HFF-Myc (cell line): ENCODE data around the gene TNK1.
A peak's percentile ranks its signal among the peaks of the same experiment; 100 is the strongest.

Experiments used
- DNase-seq: peaks from one replicate; pipeline ENCODE4 v3.0.0-alpha.2; 2011; ENCODE audit warnings: low read depth; ENCODE audit errors: extremely low read depth
- H3K4me3 ChIP-seq: replicated peaks from 2 replicates; pipeline ENCODE4 v1.5.1; 2011; ENCODE audit warnings: low read depth, mild to moderate bottlenecking, control low read depth, low read length
- CTCF ChIP-seq: IDR thresholded peaks from 2 replicates; pipeline ENCODE4 v1.5.1; 2012; ENCODE audit warnings: mild to moderate bottlenecking, low read depth, low read length, control low read depth; ENCODE audit errors: missing control alignments

Gene TNK1

GRCh38 chr17:7393613-7394451 is 12.9 kb downstream of the TNK1 start:
- peak overlapping the region; percentile 81 for H3K4me3 ChIP-seq

GRCh38 chr17:7394452-7395191 is 13.7 kb downstream of the TNK1 start, which contains the start of gene PLSCR3:
Gene PLSCR3 (minus strand): TSS chr17:7394525. CDS start chr17:7394110, 415 bp downstream.
- H3K4me3 ChIP-seq: peak within 1 kb of the TSS; percentile 81
- DNase-seq: peak; percentile 27
- no peak for TF ChIP-seq CTCF

More at GRCh38 chr17:7393613-7394451, 12.9 kb downstream of the TNK1 start:
- no peak for DNase-seq
- peak; percentile 8 for TF ChIP-seq CTCF

- no peak overlapping the region for H3K4me3 ChIP-seq
- TF ChIP-seq CTCF: no peak
These were observed 15.3 kb downstream of the TNK1 start for GRCh38 chr17:7396147-7396546.

DNA sequence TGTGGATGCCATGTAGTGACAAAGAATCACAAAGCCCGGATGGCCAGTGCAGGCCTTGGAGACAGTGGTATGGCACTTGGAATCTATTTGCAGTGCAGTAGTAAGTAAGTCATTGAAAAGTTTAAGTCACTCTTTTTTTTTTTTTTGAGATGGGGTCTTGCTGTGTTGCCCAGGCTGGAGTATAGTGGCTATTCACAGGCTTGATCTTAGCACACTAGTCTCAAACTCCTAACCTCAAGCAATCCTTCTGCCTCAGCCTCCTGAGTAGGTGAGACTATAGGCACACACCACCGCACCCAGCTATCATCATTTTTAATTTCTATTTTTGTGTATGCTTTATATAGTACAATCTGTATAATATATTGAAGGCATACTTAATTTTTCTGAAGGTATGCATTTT is 17.7 kb downstream of the TNK1 start:
- H3K4me3 ChIP-seq: no peak overlapping the region
- DNase-seq: no peak
- TF ChIP-seq CTCF: no peak

More at GRCh38 chr17:7396147-7396546, 15.3 kb downstream of the TNK1 start:
- DNase-seq: no peak

DNA sequence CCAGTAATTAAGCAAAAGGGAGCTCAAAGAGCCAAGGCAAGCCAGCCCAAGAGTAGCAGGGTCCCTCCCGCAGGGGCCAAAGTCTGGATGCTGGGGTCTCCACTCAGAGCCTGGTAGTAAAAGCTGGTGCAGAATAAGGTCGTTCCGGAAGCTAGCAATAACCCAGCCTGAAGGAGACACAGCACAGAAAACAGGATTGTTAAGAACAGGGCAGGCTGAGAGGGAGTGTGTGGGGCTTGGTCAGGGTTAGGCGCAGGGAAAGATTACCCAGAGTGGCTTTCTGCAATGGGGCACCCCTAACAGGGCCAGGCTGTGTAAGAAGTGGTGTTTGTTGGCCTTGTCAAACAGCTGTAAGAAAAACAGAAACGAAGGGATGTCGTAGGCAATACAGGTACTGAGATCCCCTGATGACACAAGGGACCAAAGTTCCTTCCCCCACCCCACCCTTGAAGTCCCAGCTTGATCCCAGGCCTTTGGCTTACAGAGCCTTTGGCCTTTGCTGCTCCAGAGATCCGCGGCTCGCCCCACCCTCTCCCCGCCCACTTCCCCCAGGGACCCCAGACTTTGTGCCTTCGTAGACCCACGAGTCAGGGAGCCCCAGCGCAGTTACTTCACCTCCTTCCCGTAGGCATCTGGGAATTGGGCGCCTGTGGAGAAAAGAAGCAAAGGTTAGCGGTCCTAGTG is 22.3 kb downstream of the TNK1 start:
- peak overlapping the region; percentile 65 for H3K4me3 ChIP-seq
- no peak for DNase-seq
- TF ChIP-seq CTCF: no peak

DNA sequence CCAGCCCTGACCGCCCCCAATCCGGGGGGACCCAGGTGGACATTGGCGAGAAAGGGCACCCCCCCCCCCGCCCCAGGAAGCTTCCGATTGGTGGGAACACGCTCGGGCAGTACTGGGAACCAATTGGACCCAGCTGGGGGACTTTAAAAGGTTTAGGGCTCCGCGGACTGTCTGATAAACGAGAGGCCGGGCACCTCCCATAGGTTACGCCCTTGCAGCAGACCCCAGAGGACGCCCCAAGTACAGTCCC is 22.8 kb downstream of the TNK1 start:
- peak overlapping the region; percentile 65 for H3K4me3 ChIP-seq
- TF ChIP-seq CTCF: no peak
- no peak for DNase-seq
